ENCODE results near the gene CCDC136.

The CCDC136 gene

GRCh38 chr7:128801003-128801402 lies 9.2 kb downstream of the CCDC136 start:
- no peak for ATAC-seq

GRCh38 chr7:128801667-128802418 lies 10.1 kb downstream of the CCDC136 start:
- no peak for ATAC-seq
- TF ChIP-seq ZC3H10 (CRISPR knock-in tag; IDR thresholded peaks at IDR 0.05) (no peak), ZNF70 (CRISPR knock-in tag; IDR thresholded peaks at IDR 0.05) (no peak), CSDC2 (CRISPR knock-in tag; IDR thresholded peaks at IDR 0.05) (no peak), TCF4 (CRISPR knock-in tag; IDR thresholded peaks at IDR 0.05; ENCODE audit: borderline replicate concordance) (no peak), PPARA (CRISPR knock-in tag; IDR thresholded peaks at IDR 0.05; ENCODE audit: borderline replicate concordance) (no peak), ZNF8 (CRISPR knock-in tag; IDR thresholded peaks at IDR 0.05) (no peak), SNAI2 (CRISPR knock-in tag; IDR thresholded peaks at IDR 0.05) (no peak), POU6F1 (CRISPR knock-in tag; IDR thresholded peaks at IDR 0.05; ENCODE audit: borderline replicate concordance, low read depth) (no peak), BACH2 (CRISPR knock-in tag; IDR thresholded peaks at IDR 0.05; ENCODE audit: borderline replicate concordance) (no peak), TSHZ2 (CRISPR knock-in tag; IDR thresholded peaks at IDR 0.05) (no peak)

More at GRCh38 chr7:128801003-128801402, 9.2 kb downstream of the CCDC136 start:
- TF ChIP-seq TSHZ2 (CRISPR knock-in tag; IDR thresholded peaks at IDR 0.05), result no peak
- no peak for TF ChIP-seq TOX (CRISPR knock-in tag; IDR thresholded peaks at IDR 0.05; ENCODE audit: borderline replicate concordance)
- no peak for TF ChIP-seq CREB5 (CRISPR knock-in tag; IDR thresholded peaks at IDR 0.05; ENCODE audit: low read depth)
- TF ChIP-seq PATZ1 (CRISPR knock-in tag; IDR thresholded peaks at IDR 0.05; ENCODE audit: borderline replicate concordance), result no peak
- TF ChIP-seq TCF4 (CRISPR knock-in tag; IDR thresholded peaks at IDR 0.05; ENCODE audit: borderline replicate concordance), result no peak
- TF ChIP-seq OSR1 (CRISPR knock-in tag; IDR thresholded peaks at IDR 0.05), result no peak
- no peak for TF ChIP-seq CSDC2 (CRISPR knock-in tag; IDR thresholded peaks at IDR 0.05)
- TF ChIP-seq ZFP30 (CRISPR knock-in tag; IDR thresholded peaks at IDR 0.05), result no peak
- no peak for TF ChIP-seq PPARA (CRISPR knock-in tag; IDR thresholded peaks at IDR 0.05; ENCODE audit: borderline replicate concordance)
- no peak for TF ChIP-seq RARB (CRISPR knock-in tag; IDR thresholded peaks at IDR 0.05)
- TF ChIP-seq BACH2 (CRISPR knock-in tag; IDR thresholded peaks at IDR 0.05; ENCODE audit: borderline replicate concordance), result no peak
- TF ChIP-seq ARNTL (CRISPR knock-in tag; IDR thresholded peaks at IDR 0.05; ENCODE audit: borderline replicate concordance, low read depth), result no peak
- no peak for TF ChIP-seq GLIS3 (CRISPR knock-in tag; IDR thresholded peaks at IDR 0.05)
- TF ChIP-seq ESRRG (CRISPR knock-in tag; IDR thresholded peaks at IDR 0.05), result no peak
- TF ChIP-seq CSRNP3 (CRISPR knock-in tag; IDR thresholded peaks at IDR 0.05), result no peak
- TF ChIP-seq ZNF8 (CRISPR knock-in tag; IDR thresholded peaks at IDR 0.05), result no peak
- TF ChIP-seq SNAI2 (CRISPR knock-in tag; IDR thresholded peaks at IDR 0.05), result no peak
- no peak for TF ChIP-seq ZNF70 (CRISPR knock-in tag; IDR thresholded peaks at IDR 0.05)

All from SK-N-SH treated with all-trans-retinoic acid at 6 μM for 48 hours (cell line).